Liver (tissue), 3 donors: ENCODE data around the gene PIK3R6.

Experiments used
- JUND ChIP-seq, 2 donors: IDR thresholded peaks; 2 replicates each; pipeline ENCODE4 v1.6.1; 2016; ENCODE audit warnings: antibody characterized with exemption in 2 of 2
- NR2F2 ChIP-seq: IDR thresholded peaks from 2 replicates; pipeline ENCODE4 v1.6.1; 2016; ENCODE audit warnings: antibody characterized with exemption
- RAD21 ChIP-seq, 2 donors: IDR thresholded peaks; 2 replicates each; pipeline ENCODE4 v1.6.1; 2016; ENCODE audit warnings: antibody characterized with exemption in 2 of 2, mild to moderate bottlenecking in 2 of 2
- REST ChIP-seq: IDR thresholded peaks from 2 replicates; pipeline ENCODE4 v1.6.1; 2016; ENCODE audit warnings: antibody characterized with exemption, mild to moderate bottlenecking
- SP1 ChIP-seq: IDR thresholded peaks from 2 replicates; pipeline ENCODE4 v1.6.1; 2018; ENCODE audit warnings: antibody characterized with exemption, mild to moderate bottlenecking
- YY1 ChIP-seq: IDR thresholded peaks from 2 replicates; pipeline ENCODE4 v1.6.1; 2016; ENCODE audit warnings: antibody characterized with exemption, mild to moderate bottlenecking
- TF ChIP-seq, protein P1 (sequence below): fragments of 150-350 bp; IDR thresholded peaks from 2 replicates; pipeline ENCODE4 v1.5.1; 2017; ENCODE audit warnings: improper control_type of control experiment, low read depth, low read length; ENCODE audit not compliant: missing input control
- TF ChIP-seq, protein P2 (sequence below): IDR thresholded peaks from 2 replicates; pipeline ENCODE4 v1.6.1; 2016; ENCODE audit warnings: antibody characterized with exemption
- TF ChIP-seq, protein P3 (sequence below): IDR thresholded peaks from 2 replicates; pipeline ENCODE4 v1.6.1; 2016; ENCODE audit warnings: antibody characterized with exemption
- donor health status: healthy.
- donor health status: healthy.

GRCh38 chr17:8900207-8900606 is 32.7 kb upstream of the PIK3R6 start:
- no peak for TF ChIP-seq JUND (IDR thresholded peaks at IDR 0.05)
- TF ChIP-seq, protein P1, sequence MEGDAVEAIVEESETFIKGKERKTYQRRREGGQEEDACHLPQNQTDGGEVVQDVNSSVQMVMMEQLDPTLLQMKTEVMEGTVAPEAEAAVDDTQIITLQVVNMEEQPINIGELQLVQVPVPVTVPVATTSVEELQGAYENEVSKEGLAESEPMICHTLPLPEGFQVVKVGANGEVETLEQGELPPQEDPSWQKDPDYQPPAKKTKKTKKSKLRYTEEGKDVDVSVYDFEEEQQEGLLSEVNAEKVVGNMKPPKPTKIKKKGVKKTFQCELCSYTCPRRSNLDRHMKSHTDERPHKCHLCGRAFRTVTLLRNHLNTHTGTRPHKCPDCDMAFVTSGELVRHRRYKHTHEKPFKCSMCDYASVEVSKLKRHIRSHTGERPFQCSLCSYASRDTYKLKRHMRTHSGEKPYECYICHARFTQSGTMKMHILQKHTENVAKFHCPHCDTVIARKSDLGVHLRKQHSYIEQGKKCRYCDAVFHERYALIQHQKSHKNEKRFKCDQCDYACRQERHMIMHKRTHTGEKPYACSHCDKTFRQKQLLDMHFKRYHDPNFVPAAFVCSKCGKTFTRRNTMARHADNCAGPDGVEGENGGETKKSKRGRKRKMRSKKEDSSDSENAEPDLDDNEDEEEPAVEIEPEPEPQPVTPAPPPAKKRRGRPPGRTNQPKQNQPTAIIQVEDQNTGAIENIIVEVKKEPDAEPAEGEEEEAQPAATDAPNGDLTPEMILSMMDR: no peak
- TF ChIP-seq, protein P2, sequence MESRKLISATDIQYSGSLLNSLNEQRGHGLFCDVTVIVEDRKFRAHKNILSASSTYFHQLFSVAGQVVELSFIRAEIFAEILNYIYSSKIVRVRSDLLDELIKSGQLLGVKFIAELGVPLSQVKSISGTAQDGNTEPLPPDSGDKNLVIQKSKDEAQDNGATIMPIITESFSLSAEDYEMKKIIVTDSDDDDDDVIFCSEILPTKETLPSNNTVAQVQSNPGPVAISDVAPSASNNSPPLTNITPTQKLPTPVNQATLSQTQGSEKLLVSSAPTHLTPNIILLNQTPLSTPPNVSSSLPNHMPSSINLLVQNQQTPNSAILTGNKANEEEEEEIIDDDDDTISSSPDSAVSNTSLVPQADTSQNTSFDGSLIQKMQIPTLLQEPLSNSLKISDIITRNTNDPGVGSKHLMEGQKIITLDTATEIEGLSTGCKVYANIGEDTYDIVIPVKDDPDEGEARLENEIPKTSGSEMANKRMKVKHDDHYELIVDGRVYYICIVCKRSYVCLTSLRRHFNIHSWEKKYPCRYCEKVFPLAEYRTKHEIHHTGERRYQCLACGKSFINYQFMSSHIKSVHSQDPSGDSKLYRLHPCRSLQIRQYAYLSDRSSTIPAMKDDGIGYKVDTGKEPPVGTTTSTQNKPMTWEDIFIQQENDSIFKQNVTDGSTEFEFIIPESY: no peak
- TF ChIP-seq, protein P3, sequence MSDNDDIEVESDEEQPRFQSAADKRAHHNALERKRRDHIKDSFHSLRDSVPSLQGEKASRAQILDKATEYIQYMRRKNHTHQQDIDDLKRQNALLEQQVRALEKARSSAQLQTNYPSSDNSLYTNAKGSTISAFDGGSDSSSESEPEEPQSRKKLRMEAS: no peak
- no peak for TF ChIP-seq SP1
- TF ChIP-seq YY1: no peak
- TF ChIP-seq NR2F2: no peak
- TF ChIP-seq REST: no peak
- no peak for TF ChIP-seq RAD21 (IDR thresholded peaks at IDR 0.05)
